Stimulated activated CD8-positive, alpha-beta memory T cell treated with anti-CD3 and anti-CD28 coated beads, Interleukin-12 subunit alpha, Interleukin-12 subunit beta, amount 100 ng/mL, for 1 hour (primary cell): ENCODE measurements around the gene CDKL5.

Experiments
- DNase-seq: peaks from one replicate; pipeline ENCODE4 v3.0.0-alpha.2; 2020; ENCODE audit warnings: low read depth

The CDKL5 gene

GRCh38 chrX:18461431-18461830 is 36.0 kb downstream of the CDKL5 start:
- no peak for DNase-seq

- DNase-seq: no peak
Observed at GRCh38 chrX:18464499-18464898, 39.1 kb downstream of the CDKL5 start.

GRCh38 chrX:18465051-18465450 is 39.6 kb downstream of the CDKL5 start:
- DNase-seq: no peak

GRCh38 chrX:18468599-18468998 is 43.2 kb downstream of the CDKL5 start:
- no peak for DNase-seq

- no peak for DNase-seq
Observed at GRCh38 chrX:18471296-18471695, 45.9 kb downstream of the CDKL5 start.

- no peak for DNase-seq
Observed at GRCh38 chrX:18490806-18491555, 65.6 kb downstream of the CDKL5 start.

GRCh38 chrX:18491587-18492340 is 66.4 kb downstream of the CDKL5 start:
- no peak for DNase-seq

- no peak for DNase-seq
Observed at GRCh38 chrX:18534949-18535348, 109.5 kb downstream of the CDKL5 start.

- DNase-seq: no peak
Observed at GRCh38 chrX:18537068-18537467, 111.7 kb downstream of the CDKL5 start.

- no peak for DNase-seq
Observed at GRCh38 chrX:18537524-18537923, 112.1 kb downstream of the CDKL5 start.

- no peak for DNase-seq
Observed at GRCh38 chrX:18542131-18542530, 116.7 kb downstream of the CDKL5 start.

- DNase-seq: no peak
Observed at GRCh38 chrX:18542905-18543304, 117.5 kb downstream of the CDKL5 start.

GRCh38 chrX:18543738-18544137 is 118.3 kb downstream of the CDKL5 start:
- DNase-seq: no peak

- no peak for DNase-seq
Observed at GRCh38 chrX:18545771-18546170, 120.4 kb downstream of the CDKL5 start.

- no peak for DNase-seq
Observed at GRCh38 chrX:18548996-18549395, 123.6 kb downstream of the CDKL5 start.

- DNase-seq: no peak
Observed at GRCh38 chrX:18549643-18550042, 124.2 kb downstream of the CDKL5 start.

GRCh38 chrX:18557879-18558278 is 132.5 kb downstream of the CDKL5 start:
- DNase-seq: no peak

- no peak for DNase-seq
Observed at GRCh38 chrX:18558799-18559198, 133.4 kb downstream of the CDKL5 start.

- no peak for DNase-seq
Observed at GRCh38 chrX:18561020-18561419, 135.6 kb downstream of the CDKL5 start.

GRCh38 chrX:18565727-18566126 is 140.3 kb downstream of the CDKL5 start:
- no peak for DNase-seq

- DNase-seq: no peak
Observed at GRCh38 chrX:18566748-18567147, 141.3 kb downstream of the CDKL5 start.

GRCh38 chrX:18573556-18573955 is 148.1 kb downstream of the CDKL5 start:
- no peak for DNase-seq

- no peak for DNase-seq
Observed at GRCh38 chrX:18574591-18574990, 149.2 kb downstream of the CDKL5 start.

- DNase-seq: no peak
Observed at GRCh38 chrX:18575744-18576143, 150.3 kb downstream of the CDKL5 start.
